ENCODE measurements around the gene LYPLAL1.

LYPLAL1 gene

DNA sequence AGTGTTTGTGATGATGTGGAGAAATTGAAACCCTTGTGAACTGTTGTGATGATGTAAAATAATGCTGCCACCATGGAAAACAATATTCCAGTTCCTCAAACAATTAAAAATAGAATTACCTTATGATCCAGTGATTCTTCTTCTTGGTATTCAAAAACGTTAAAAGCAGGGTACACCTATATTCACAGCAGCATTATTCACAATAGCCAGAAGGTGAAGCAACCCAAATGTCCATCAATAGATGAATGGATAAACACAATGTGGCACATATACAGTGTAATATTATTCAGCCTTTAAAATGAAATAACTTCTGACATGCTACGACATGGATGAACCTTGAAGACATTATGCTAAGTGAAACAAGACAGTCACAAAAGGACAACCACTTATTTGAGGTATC, 59.2 kb downstream of the LYPLAL1 start:
- H2BK15ac ChIP-seq (replicated peaks; ENCODE audit: low read depth): no peak overlapping the region
- no peak overlapping the region for H2BK5ac ChIP-seq (ENCODE audit: low read length)
- no peak overlapping the region for H4K5ac ChIP-seq (ENCODE audit: low read length)
- no peaks in the 10 kb centered on the region for H3K4me1 ChIP-seq (ENCODE audit: control insufficient read depth, low read depth, low read length)
- H3K79me2 ChIP-seq (ENCODE audit: control insufficient read depth, insufficient read depth, low read length): no peaks in the 10 kb centered on the region
- WGBS (ENCODE audit: extremely low coverage, insufficient coverage, low lambda C conversion rate): no CpG with 5 or more reads among the region's 2 CpGs
- H3K36me3 ChIP-seq (ENCODE audit: control insufficient read depth, insufficient read depth, low read length): no peaks in the 10 kb centered on the region
- H3K9ac ChIP-seq (ENCODE audit: low read length): no peak overlapping the region
- no peak overlapping the region for H2AK5ac ChIP-seq (ENCODE audit: low read length)
- H2BK120ac ChIP-seq (ENCODE audit: low read depth, low read length): no peak overlapping the region
- no peak overlapping the region for H4K8ac ChIP-seq (ENCODE audit: low read depth, low read length)
- H3K4me2 ChIP-seq (ENCODE audit: low read length): no peak overlapping the region
- no peak overlapping the region for H3K56ac ChIP-seq (ENCODE audit: low read length)
- H3K27ac ChIP-seq (ENCODE audit: low read depth, low read length): no peak overlapping the region
- DNase-seq: no peak
- no peaks in the 10 kb centered on the region for H3K79me1 ChIP-seq (ENCODE audit: low read length)
- no peaks in the 10 kb centered on the region for H3K27me3 ChIP-seq (ENCODE audit: insufficient read depth, low read length, poor library complexity)
- no peak overlapping the region for H3K4ac ChIP-seq (ENCODE audit: low read depth, low read length)
- no peak overlapping the region for H3K4me3 ChIP-seq (ENCODE audit: low read length)
- no peak overlapping the region for H3K18ac ChIP-seq (ENCODE audit: low read length)
- no peak overlapping the region for H3K23ac ChIP-seq (ENCODE audit: low read length)

DNA sequence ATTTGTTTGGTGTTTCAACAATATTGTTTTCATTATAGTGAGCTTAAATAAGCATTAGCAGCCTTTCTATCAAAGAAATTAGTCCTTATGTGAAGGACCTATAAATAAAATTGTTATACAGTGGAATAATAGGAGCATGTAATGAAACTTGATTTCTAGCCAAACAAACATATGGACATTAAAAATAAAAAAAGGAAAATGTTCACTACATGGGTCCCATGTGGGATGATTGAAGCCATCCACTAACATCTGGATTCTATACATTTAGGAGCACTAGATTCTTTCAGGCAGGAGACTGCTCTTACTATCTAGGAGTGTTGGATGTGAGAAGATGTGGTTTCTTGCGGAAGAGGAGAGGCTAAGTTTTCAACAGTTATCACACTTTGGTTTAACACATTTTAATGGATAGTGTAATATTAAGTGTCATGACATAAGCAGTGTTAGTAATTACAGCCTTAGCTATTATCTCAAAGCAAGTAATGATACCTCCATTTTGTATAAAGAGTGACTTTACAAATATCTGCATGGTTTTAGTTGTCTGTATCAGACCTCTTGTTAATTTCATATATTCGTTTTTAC, 62.3 kb downstream of the LYPLAL1 start:
- Histone ChIP-seq H4K5ac (ENCODE audit: low read length) (no peak overlapping the region), H2BK120ac (ENCODE audit: low read depth, low read length) (no peak overlapping the region), H3K27me3 (ENCODE audit: insufficient read depth, low read length, poor library complexity) (no peaks in the 10 kb centered on the region), H3K23ac (ENCODE audit: low read length) (no peak overlapping the region), H3K36me3 (ENCODE audit: control insufficient read depth, insufficient read depth, low read length) (no peaks in the 10 kb centered on the region), H3K18ac (ENCODE audit: low read length) (no peak overlapping the region), H3K4ac (ENCODE audit: low read depth, low read length) (no peak overlapping the region), H2BK5ac (ENCODE audit: low read length) (no peak overlapping the region), H3K4me3 (ENCODE audit: low read length) (no peak overlapping the region), H3K79me2 (ENCODE audit: control insufficient read depth, insufficient read depth, low read length) (no peaks in the 10 kb centered on the region), H2BK15ac (replicated peaks; ENCODE audit: low read depth) (no peak overlapping the region), H4K8ac (ENCODE audit: low read depth, low read length) (no peak overlapping the region), H3K9ac (ENCODE audit: low read length) (no peak overlapping the region), H3K27ac (ENCODE audit: low read depth, low read length) (no peak overlapping the region), H3K4me1 (ENCODE audit: control insufficient read depth, low read depth, low read length) (no peaks in the 10 kb centered on the region), H3K56ac (ENCODE audit: low read length) (no peak overlapping the region), H3K79me1 (ENCODE audit: low read length) (no peaks in the 10 kb centered on the region), H3K4me2 (ENCODE audit: low read length) (no peak overlapping the region), H2AK5ac (ENCODE audit: low read length) (no peak overlapping the region)
- no CpG with 5 or more reads among the region's 2 CpGs for WGBS (ENCODE audit: extremely low coverage, insufficient coverage, low lambda C conversion rate)
- no peak for DNase-seq

DNA sequence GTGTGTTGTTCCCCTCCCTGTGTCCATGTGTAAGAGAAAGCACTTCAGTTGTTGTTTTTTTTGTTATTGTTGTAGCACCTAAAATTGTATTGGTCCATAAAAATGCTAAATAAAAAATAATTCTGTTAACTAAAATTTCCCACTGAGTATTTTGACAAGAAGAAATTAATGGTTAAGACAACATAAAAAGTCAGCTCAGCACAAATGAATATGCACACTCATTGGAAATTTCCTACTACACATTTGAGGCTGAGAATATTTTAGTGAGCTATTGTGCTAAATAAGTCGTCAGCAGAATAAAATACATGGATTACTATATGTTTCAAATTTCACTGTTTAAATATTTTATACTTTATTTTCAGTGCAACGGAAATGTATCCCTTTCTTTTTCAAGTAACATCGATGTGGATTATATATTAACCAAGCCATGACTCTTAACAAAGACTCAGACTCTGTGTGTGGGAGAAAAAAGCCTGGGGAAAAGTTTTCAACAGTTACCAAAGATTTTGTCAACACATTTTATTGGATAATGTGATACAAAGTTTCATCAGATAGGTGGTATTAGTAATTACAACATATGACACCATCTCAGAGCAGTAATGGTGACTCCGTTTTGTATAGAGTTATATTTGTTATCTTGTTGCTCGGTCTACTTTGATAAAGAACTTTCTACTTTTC, 63.4 kb downstream of the LYPLAL1 start:
- H2BK15ac ChIP-seq (replicated peaks; ENCODE audit: low read depth): no peak overlapping the region
- DNase-seq: no peak
- no peak overlapping the region for H3K56ac ChIP-seq (ENCODE audit: low read length)
- no peak overlapping the region for H3K4me2 ChIP-seq (ENCODE audit: low read length)
- H3K4me1 ChIP-seq (ENCODE audit: control insufficient read depth, low read depth, low read length): no peaks in the 10 kb centered on the region
- H3K27me3 ChIP-seq (ENCODE audit: insufficient read depth, low read length, poor library complexity): no peaks in the 10 kb centered on the region
- no peak overlapping the region for H3K4me3 ChIP-seq (ENCODE audit: low read length)
- no peaks in the 10 kb centered on the region for H3K79me1 ChIP-seq (ENCODE audit: low read length)
- no peak overlapping the region for H3K23ac ChIP-seq (ENCODE audit: low read length)
- H3K18ac ChIP-seq (ENCODE audit: low read length): no peak overlapping the region
- H3K4ac ChIP-seq (ENCODE audit: low read depth, low read length): no peak overlapping the region
- no peak overlapping the region for H3K9ac ChIP-seq (ENCODE audit: low read length)
- no peak overlapping the region for H2BK5ac ChIP-seq (ENCODE audit: low read length)
- H2AK5ac ChIP-seq (ENCODE audit: low read length): no peak overlapping the region
- H4K8ac ChIP-seq (ENCODE audit: low read depth, low read length): no peak overlapping the region
- H3K27ac ChIP-seq (ENCODE audit: low read depth, low read length): no peak overlapping the region
- H4K5ac ChIP-seq (ENCODE audit: low read length): no peak overlapping the region
- no peaks in the 10 kb centered on the region for H3K79me2 ChIP-seq (ENCODE audit: control insufficient read depth, insufficient read depth, low read length)
- no peaks in the 10 kb centered on the region for H3K36me3 ChIP-seq (ENCODE audit: control insufficient read depth, insufficient read depth, low read length)
- WGBS (ENCODE audit: extremely low coverage, insufficient coverage, low lambda C conversion rate): no CpG with 5 or more reads among the region's 5 CpGs
- no peak overlapping the region for H2BK120ac ChIP-seq (ENCODE audit: low read depth, low read length)

DNA sequence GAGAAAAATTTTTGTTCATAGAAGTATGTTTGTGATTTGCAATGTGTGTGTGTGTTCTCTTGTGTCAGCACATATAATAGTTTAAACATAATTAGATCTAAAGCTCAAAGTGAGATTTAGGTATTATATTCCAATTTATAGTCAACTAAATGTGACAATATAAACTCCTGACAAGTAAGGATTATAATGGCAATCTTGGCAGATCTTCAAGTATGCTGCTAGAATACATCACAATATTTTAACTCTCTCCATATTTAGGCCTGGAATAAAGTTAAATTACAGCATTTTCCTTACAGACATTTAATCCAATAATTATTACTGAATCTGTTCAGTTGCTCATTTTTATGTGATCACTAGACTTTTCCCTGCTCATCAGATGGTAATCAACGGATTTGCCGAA, 65.8 kb downstream of the LYPLAL1 start:
- H2BK120ac ChIP-seq (ENCODE audit: low read depth, low read length): no peak overlapping the region
- H3K27ac ChIP-seq (ENCODE audit: low read depth, low read length): no peak overlapping the region
- no peak overlapping the region for H2BK15ac ChIP-seq (replicated peaks; ENCODE audit: low read depth)
- no peak overlapping the region for H3K9ac ChIP-seq (ENCODE audit: low read length)
- no peaks in the 10 kb centered on the region for H3K4me1 ChIP-seq (ENCODE audit: control insufficient read depth, low read depth, low read length)
- no peak overlapping the region for H3K18ac ChIP-seq (ENCODE audit: low read length)
- no peak overlapping the region for H3K56ac ChIP-seq (ENCODE audit: low read length)
- no peak overlapping the region for H3K4ac ChIP-seq (ENCODE audit: low read depth, low read length)
- H3K4me2 ChIP-seq (ENCODE audit: low read length): no peak overlapping the region
- no peak overlapping the region for H4K8ac ChIP-seq (ENCODE audit: low read depth, low read length)
- DNase-seq: no peak
- no peak overlapping the region for H4K5ac ChIP-seq (ENCODE audit: low read length)
- H3K4me3 ChIP-seq (ENCODE audit: low read length): no peak overlapping the region
- H3K23ac ChIP-seq (ENCODE audit: low read length): no peak overlapping the region
- no peak overlapping the region for H2BK5ac ChIP-seq (ENCODE audit: low read length)
- WGBS (ENCODE audit: extremely low coverage, insufficient coverage, low lambda C conversion rate): no CpG with 5 or more reads among the region's 2 CpGs
- no peaks in the 10 kb centered on the region for H3K27me3 ChIP-seq (ENCODE audit: insufficient read depth, low read length, poor library complexity)
- no peaks in the 10 kb centered on the region for H3K79me2 ChIP-seq (ENCODE audit: control insufficient read depth, insufficient read depth, low read length)
- no peaks in the 10 kb centered on the region for H3K79me1 ChIP-seq (ENCODE audit: low read length)
- H2AK5ac ChIP-seq (ENCODE audit: low read length): no peak overlapping the region
- H3K36me3 ChIP-seq (ENCODE audit: control insufficient read depth, insufficient read depth, low read length): no peaks in the 10 kb centered on the region

DNA sequence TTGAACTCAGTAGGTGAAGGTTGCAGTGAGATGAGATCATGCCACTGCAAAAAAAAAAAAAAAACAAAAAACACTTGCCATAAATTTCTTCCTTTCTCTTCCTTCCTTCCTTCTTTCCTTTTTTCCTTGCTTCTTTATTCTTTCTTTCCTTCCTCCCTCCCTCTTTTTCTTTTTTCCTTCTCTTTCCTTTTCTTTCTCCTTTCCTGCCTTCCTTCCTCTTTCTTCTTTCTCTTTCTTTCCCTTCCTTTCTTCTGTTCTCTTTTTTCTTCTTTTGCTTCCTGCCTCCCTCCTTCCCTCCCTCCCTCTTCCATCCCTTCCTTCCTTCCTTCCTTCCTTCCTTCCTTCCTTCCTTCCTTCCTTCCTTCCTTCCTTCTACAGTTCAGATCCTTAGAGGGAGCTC, 71.2 kb downstream of the LYPLAL1 start:
- Histone ChIP-seq H4K8ac (ENCODE audit: low read depth, low read length) (no peak overlapping the region), H3K79me1 (ENCODE audit: low read length) (no peaks in the 10 kb centered on the region), H3K4ac (ENCODE audit: low read depth, low read length) (no peak overlapping the region), H3K4me1 (ENCODE audit: control insufficient read depth, low read depth, low read length) (no peaks in the 10 kb centered on the region), H3K56ac (ENCODE audit: low read length) (no peak overlapping the region), H3K36me3 (ENCODE audit: control insufficient read depth, insufficient read depth, low read length) (no peaks in the 10 kb centered on the region), H3K4me3 (ENCODE audit: low read length) (no peak overlapping the region), H4K5ac (ENCODE audit: low read length) (no peak overlapping the region), H2AK5ac (ENCODE audit: low read length) (no peak overlapping the region), H2BK15ac (replicated peaks; ENCODE audit: low read depth) (no peak overlapping the region), H3K27ac (ENCODE audit: low read depth, low read length) (no peak overlapping the region), H3K4me2 (ENCODE audit: low read length) (no peak overlapping the region), H3K18ac (ENCODE audit: low read length) (no peak overlapping the region), H2BK120ac (ENCODE audit: low read depth, low read length) (no peak overlapping the region), H3K23ac (ENCODE audit: low read length) (no peak overlapping the region), H3K9ac (ENCODE audit: low read length) (no peak overlapping the region), H3K79me2 (ENCODE audit: control insufficient read depth, insufficient read depth, low read length) (no peaks in the 10 kb centered on the region), H3K27me3 (ENCODE audit: insufficient read depth, low read length, poor library complexity) (no peaks in the 10 kb centered on the region), H2BK5ac (ENCODE audit: low read length) (no peak overlapping the region)
- DNase-seq: no peak

DNA sequence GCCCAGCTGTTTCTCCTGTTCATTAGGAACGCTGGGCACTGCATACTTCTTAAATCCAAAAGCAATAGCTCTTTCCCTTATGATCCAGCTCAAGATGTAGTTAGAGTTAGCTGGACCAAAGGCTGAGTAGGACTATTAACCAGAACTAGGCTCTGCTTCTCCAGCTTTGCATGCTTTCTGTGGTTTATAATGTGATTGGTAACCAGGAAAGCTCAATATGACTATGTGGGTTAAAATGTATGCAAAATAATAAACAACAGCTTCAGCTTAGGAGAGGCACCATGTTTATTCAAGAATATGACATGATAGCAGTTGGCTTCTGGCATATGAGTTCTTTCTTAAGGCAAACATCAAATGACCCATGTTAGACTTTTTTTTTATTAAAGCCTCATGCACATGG, 73.8 kb downstream of the LYPLAL1 start:
- H4K8ac ChIP-seq (ENCODE audit: low read depth, low read length): no peak overlapping the region
- no peak overlapping the region for H3K9ac ChIP-seq (ENCODE audit: low read length)
- no peak overlapping the region for H2BK5ac ChIP-seq (ENCODE audit: low read length)
- no peak overlapping the region for H3K4me2 ChIP-seq (ENCODE audit: low read length)
- no CpG with 5 or more reads among the region's 1 CpG for WGBS (ENCODE audit: extremely low coverage, insufficient coverage, low lambda C conversion rate)
- H3K56ac ChIP-seq (ENCODE audit: low read length): no peak overlapping the region
- H2BK120ac ChIP-seq (ENCODE audit: low read depth, low read length): no peak overlapping the region
- no peaks in the 10 kb centered on the region for H3K36me3 ChIP-seq (ENCODE audit: control insufficient read depth, insufficient read depth, low read length)
- H3K27ac ChIP-seq (ENCODE audit: low read depth, low read length): no peak overlapping the region
- H2AK5ac ChIP-seq (ENCODE audit: low read length): no peak overlapping the region
- no peaks in the 10 kb centered on the region for H3K27me3 ChIP-seq (ENCODE audit: insufficient read depth, low read length, poor library complexity)
- no peaks in the 10 kb centered on the region for H3K79me2 ChIP-seq (ENCODE audit: control insufficient read depth, insufficient read depth, low read length)
- H4K5ac ChIP-seq (ENCODE audit: low read length): no peak overlapping the region
- no peak overlapping the region for H3K18ac ChIP-seq (ENCODE audit: low read length)
- H3K4me3 ChIP-seq (ENCODE audit: low read length): no peak overlapping the region
- H3K4me1 ChIP-seq (ENCODE audit: control insufficient read depth, low read depth, low read length): no peaks in the 10 kb centered on the region
- H3K23ac ChIP-seq (ENCODE audit: low read length): no peak overlapping the region
- no peak for DNase-seq
- no peaks in the 10 kb centered on the region for H3K79me1 ChIP-seq (ENCODE audit: low read length)
- H2BK15ac ChIP-seq (replicated peaks; ENCODE audit: low read depth): no peak overlapping the region
- no peak overlapping the region for H3K4ac ChIP-seq (ENCODE audit: low read depth, low read length)
